K562 (cell line): ENCODE measurements around the gene C10orf95. TPM values are rescaled to one million over a fixed set of nuclear protein-coding genes. Genes with fewer than 3 reads are reported as not detected.

Source experiments
- ATAC-seq: fragments of 200-7000 bp; cut with Tn5 transposase; 3 replicates; pipeline ENCODE4 v1.9.1; 2020; ENCODE audit warnings: moderate library complexity
- BruUV-seq: library from RNA; stranded (reverse); fragments of 400-500 nt; replicated peaks from 2 replicates; lab custom pipeline; 2021; lab: Mats Ljungman, UMichigan
- CTCF ChIA-PET: fragments of 300-600 bp; formaldehyde crosslinking; extraction: SDS; loops from one replicate; lab custom pipeline; 2021; ENCODE audit warnings: low intra/inter-chr PET ratio; lab: Yijun Ruan, JAX
- POLR2A ChIA-PET: fragments of 300-600, 350-650 bp; sonication (Branson Sonifier 250); formaldehyde crosslinking; extraction: SDS; loops from one replicate; lab custom pipeline; 2021; ENCODE audit warnings: antibody characterized with exemption, inconsistent platforms; lab: Yijun Ruan, JAX
- DNase-seq, 4 experiments: peaks; one replicate each; pipeline versions ENCODE4 v3.0.0 to v3.0.0-alpha.2; 2011 to 2018; ENCODE audit warnings: low spot score in 3 of 4, mixed read lengths in 3 of 4; ENCODE audit errors: extremely low read depth in 1 of 4
- FAIRE-seq: peaks from 2 replicates; lab custom pipeline; 2011; peaks lifted over from hg19 to GRCh38; lab: Jason Lieb, UNC
- H2AFZ ChIP-seq: 2 replicates; pipeline ENCODE4 v1.6.0; 2011; ENCODE audit warnings: low read depth, low read length, control low read depth, inconsistent platforms
- H3K27ac ChIP-seq: fragments of 200-600 bp; 3 replicates; pipeline ENCODE4 v1.8.0; 2011; ENCODE audit warnings: low read depth, mild to moderate bottlenecking, control low read depth, inconsistent platforms, low read length, moderate library complexity, mixed read lengths; ENCODE audit errors: extremely low read depth
- H3K27me3 ChIP-seq, 2 experiments: fragments of 300-600 bp in 1 of 2; 2 replicates in 1 of 2; 3 replicates in 1 of 2; pipeline versions ENCODE4 v1.6.0 to v1.8.0; 2011; ENCODE audit warnings: inconsistent platforms in 2 of 2, low read length in 2 of 2, mild to moderate bottlenecking in 1 of 2, mixed read lengths in 1 of 2, moderate library complexity in 1 of 2; ENCODE audit not compliant: control insufficient read depth in 2 of 2, insufficient read depth in 2 of 2
- H3K36me3 ChIP-seq: fragments of 300-600 bp; 3 replicates; pipeline ENCODE4 v1.8.0; 2011; ENCODE audit warnings: mild to moderate bottlenecking, low read length, inconsistent platforms; ENCODE audit not compliant: control insufficient read depth, insufficient read depth
- H3K4me1 ChIP-seq, 2 experiments: fragments of 200-600 bp in 1 of 2; replicated peaks in 1 of 2; 2 replicates in 1 of 2; 3 replicates in 1 of 2; pipeline versions ENCODE4 v1.5.1 to v1.8.0; 2011; ENCODE audit warnings: inconsistent platforms in 2 of 2, low read length in 2 of 2, mild to moderate bottlenecking in 1 of 2, mixed read lengths in 1 of 2, moderate library complexity in 1 of 2; ENCODE audit not compliant: control insufficient read depth in 2 of 2, insufficient read depth in 2 of 2
- H3K4me2 ChIP-seq: 2 replicates; pipeline ENCODE4 v1.6.1; 2011; ENCODE audit warnings: low read length, control low read depth, inconsistent platforms, mixed read lengths; ENCODE audit not compliant: insufficient read depth
- H3K4me3 ChIP-seq: fragments of 200-600 bp; sonication (generic), shearing (Covaris generic); 2 replicates; pipeline ENCODE4 v1.5.1; 2016; ENCODE audit warnings: control low read depth, inconsistent platforms
- H3K79me2 ChIP-seq: fragments of 200-600 bp; 3 replicates; pipeline ENCODE4 v1.8.0; 2011; ENCODE audit warnings: low read length, inconsistent platforms; ENCODE audit not compliant: control insufficient read depth, insufficient read depth
- H3K9ac ChIP-seq, 2 experiments: 2 replicates each; pipeline versions ENCODE4 v1.6.0 to v1.6.1; 2011; ENCODE audit warnings: low read depth in 2 of 2, low read length in 2 of 2, control low read depth in 1 of 2, inconsistent platforms in 1 of 2, mild to moderate bottlenecking in 1 of 2, mixed read lengths in 1 of 2; ENCODE audit not compliant: insufficient read depth in 1 of 2
- H3K9me1 ChIP-seq: one replicate; pipeline ENCODE4 v1.6.0; 2011; ENCODE audit warnings: inconsistent platforms, mild to moderate bottlenecking, low read length, moderate library complexity; ENCODE audit not compliant: control insufficient read depth, insufficient read depth
- H3K9me3 ChIP-seq: replicated peaks from 2 replicates; pipeline ENCODE4 v1.5.1; 2011; ENCODE audit warnings: low read depth, low read length, inconsistent platforms; ENCODE audit not compliant: control insufficient read depth, insufficient read depth
- H4K20me1 ChIP-seq: replicated peaks from 2 replicates; pipeline ENCODE4 v1.6.1; 2011; ENCODE audit warnings: low read length, inconsistent platforms, mixed read lengths; ENCODE audit not compliant: control insufficient read depth, insufficient read depth
- CBX5 ChIP-seq: IDR thresholded peaks from 2 replicates; pipeline ENCODE4 v1.6.1; 2014; ENCODE audit warnings: low read depth, borderline replicate concordance
- EP400 ChIP-seq: fragments of 450-650 bp; IDR thresholded peaks from 2 replicates; pipeline ENCODE4 v1.6.1; 2017; ENCODE audit warnings: antibody characterized with exemption, mild to moderate bottlenecking, moderate library complexity
- NRF1 ChIP-seq, 2 experiments: fragments of 450-650 bp; IDR thresholded peaks in 1 of 2; conservative IDR thresholded peaks in 1 of 2; 2 replicates each; pipeline ENCODE4 v1.6.1; 2014; ENCODE audit warnings: mild to moderate bottlenecking in 2 of 2
- RCOR1 ChIP-seq, 2 experiments: IDR thresholded peaks; 2 replicates each; pipeline ENCODE4 v1.6.1; 2012; ENCODE audit warnings: low read depth in 2 of 2, low read length in 2 of 2, borderline replicate concordance in 1 of 2, improper control_type of control experiment in 1 of 2
- RFX1 ChIP-seq: fragments of 450-650 bp; IDR thresholded peaks from 2 replicates; pipeline ENCODE4 v1.6.1; 2016; ENCODE audit warnings: mild to moderate bottlenecking, moderate library complexity
- YY1 ChIP-seq, 3 experiments: IDR thresholded peaks; 2 replicates each; pipeline ENCODE4 v1.6.1; 2011; ENCODE audit warnings: low read length in 2 of 3, mild to moderate bottlenecking in 2 of 3, moderate library complexity in 2 of 3, borderline replicate concordance in 1 of 3, control low read depth in 1 of 3, low read depth in 1 of 3; ENCODE audit not compliant: insufficient read depth in 3 of 3, insufficient replicate concordance in 2 of 3, control insufficient read depth in 1 of 3, insufficient read length in 1 of 3; ENCODE audit errors: extremely low read depth in 1 of 3
- ZZZ3 ChIP-seq: fragments of 450-650 bp; IDR thresholded peaks from 2 replicates; pipeline ENCODE4 v1.6.1; 2016; ENCODE audit warnings: antibody characterized with exemption, mild to moderate bottlenecking, moderate library complexity
- WGBS: fragments of 100-300 bp; shearing (Covaris generic); methylation state at CpG from one replicate; pipeline ENCODE4 v1.1.6; 2016; ENCODE audit warnings: low coverage, mixed read lengths; ENCODE audit not compliant: insufficient coverage; ENCODE audit errors: missing lambda C conversion rate; 5-methylcytosine and 5-hydroxymethylcytosine counted together
- in situ Hi-C: fragments of 300-500 bp; cut with MboI; formaldehyde crosslinking; loops from 4 replicates; pipeline ENCODE4 v1.15.0; 2018; ENCODE audit warnings: inconsistent platforms, mixed read lengths
- intact Hi-C: fragments of 100-400 bp; cut with micrococcal nuclease; formaldehyde crosslinking; loops from 2 replicates; pipeline ENCODE4 v1.14.2; 2022
- polyA plus RNA-seq, 8 experiments: library from polyadenylated mRNA; depleted of rRNA in 4 of 8; stranded (reverse) in 5 of 8; unstranded in 3 of 8; fragments of >200 nt; fragmentation: Nextera tagmentation in 2 of 8; fragmentation: Illumina TruSeq in 1 of 8; extraction: Ambion mirVana in 2 of 8; extraction: Trizol in 1 of 8; gene quantifications; 2 replicates each; pipeline versions ENCODE4 v1.2.1 to v1.2.3, GENCODE V29; 2011 to 2014; ENCODE audit warnings: inconsistent platforms in 1 of 8, missing spikeins in 1 of 8
- total RNA-seq, 7 experiments: library from RNA; depleted of rRNA in 6 of 7; stranded (reverse); fragments of >200 nt in 6 of 7; fragmentation: Illumina TruSeq in 2 of 7; extraction: Trizol in 2 of 7; gene quantifications; 2 replicates each; pipeline versions ENCODE4 v1.2.1 to v1.2.3, GENCODE V29; 2011 to 2021; ENCODE audit warnings: low replicate concordance in 1 of 7
- TF ChIP-seq, protein P1 (sequence below): sonication (generic); formaldehyde crosslinking; IDR thresholded peaks from 2 replicates; pipeline ENCODE4 v1.8.1; 2023; ENCODE audit warnings: mild to moderate bottlenecking, missing genetic modification reagents

Gene C10orf95
- total and polyA plus RNA-seq, 9 of the 15 experiments (the other 6 are each of a cell fraction or from before 2014, with no cell fraction given) = 0.03 to 0.41 (median 0.17) TPM; not detected in 1

DNA sequence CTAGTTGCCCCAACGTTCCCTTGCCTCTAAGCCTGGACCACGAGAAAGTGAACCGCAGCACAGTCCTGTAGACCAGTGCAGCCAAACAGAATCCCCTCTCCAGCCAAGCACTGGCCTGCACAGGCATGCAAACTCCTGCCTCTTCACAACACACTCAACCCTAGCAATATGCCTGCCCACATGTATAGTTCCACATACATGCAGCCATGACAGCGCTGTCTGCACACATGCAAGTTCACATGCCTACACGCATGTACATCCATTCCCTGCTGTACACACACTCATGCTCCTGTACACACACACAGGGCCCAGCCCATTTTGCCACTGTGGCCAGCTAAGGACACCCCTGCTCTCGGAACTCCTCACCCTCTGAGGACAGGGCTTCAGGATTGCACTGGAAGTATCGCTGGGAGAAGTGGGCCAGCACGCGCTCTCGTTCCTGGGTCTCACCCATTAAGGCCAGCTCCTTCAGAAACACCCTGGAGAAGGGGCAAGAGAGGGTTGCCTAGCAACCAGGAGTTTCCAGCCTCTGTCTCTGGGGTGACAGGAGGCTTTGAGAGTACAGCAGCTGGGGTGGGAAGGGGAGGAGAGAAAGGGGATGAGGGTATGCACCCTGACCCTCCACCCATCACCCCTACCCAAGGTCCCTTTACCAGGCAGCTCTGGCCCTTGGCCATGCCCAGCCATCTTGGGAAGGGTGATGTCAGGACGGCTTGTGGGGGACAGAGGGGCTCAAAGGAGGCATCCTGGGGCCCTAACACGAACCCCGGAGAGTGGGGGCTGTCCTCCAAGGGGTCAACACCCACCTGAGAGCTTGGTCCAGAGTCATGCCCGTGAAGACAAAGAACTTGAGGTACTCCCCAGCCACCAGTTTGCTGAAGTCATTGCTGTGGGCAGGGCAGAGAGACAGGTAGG is 39.7 kb downstream of the C10orf95 start:
- in situ Hi-C loops (no loop called here), intact Hi-C loops (no loop called here)
- Histone ChIP-seq H3K27ac (no peak overlapping the region), H3K27me3 (peaks cover 10 to 49% of the 10 kb centered on the region in 2 experiments; a peak in 3 of 5 replicates), H3K4me3 (no peak overlapping the region), H4K20me1 (no peaks in the 10 kb centered on the region), H3K9ac (no peak overlapping the region), H3K9me1 (no peaks in the 10 kb centered on the region), H3K9me3 (no peaks in the 10 kb centered on the region), H3K4me2 (no peak overlapping the region), H3K36me3 (no peaks in the 10 kb centered on the region), H3K79me2 (no peaks in the 10 kb centered on the region), H3K4me1 (peaks cover 0 to 34% of the 10 kb centered on the region in 2 experiments; a peak in 3 of 5 replicates), H2AFZ (no peak overlapping the region)
- ChIA-PET CTCF (no interaction called here), POLR2A (interaction anchor here (0.6 to 1.4 kb wide), 2 partner anchors 11 to 254 kb away, joined by 3 read pairs; no protein-coding TSS in a partner anchor)
- TF ChIP-seq RFX1 (peak; percentile 79), CBX5 (no peak)
- WGBS = 16% methylated on average over 14 of the region's 14 CpGs
- ATAC-seq (no peak), FAIRE-seq (no peak), DNase-seq (no peak)
- no TSS peak for BruUV-seq

DNA sequence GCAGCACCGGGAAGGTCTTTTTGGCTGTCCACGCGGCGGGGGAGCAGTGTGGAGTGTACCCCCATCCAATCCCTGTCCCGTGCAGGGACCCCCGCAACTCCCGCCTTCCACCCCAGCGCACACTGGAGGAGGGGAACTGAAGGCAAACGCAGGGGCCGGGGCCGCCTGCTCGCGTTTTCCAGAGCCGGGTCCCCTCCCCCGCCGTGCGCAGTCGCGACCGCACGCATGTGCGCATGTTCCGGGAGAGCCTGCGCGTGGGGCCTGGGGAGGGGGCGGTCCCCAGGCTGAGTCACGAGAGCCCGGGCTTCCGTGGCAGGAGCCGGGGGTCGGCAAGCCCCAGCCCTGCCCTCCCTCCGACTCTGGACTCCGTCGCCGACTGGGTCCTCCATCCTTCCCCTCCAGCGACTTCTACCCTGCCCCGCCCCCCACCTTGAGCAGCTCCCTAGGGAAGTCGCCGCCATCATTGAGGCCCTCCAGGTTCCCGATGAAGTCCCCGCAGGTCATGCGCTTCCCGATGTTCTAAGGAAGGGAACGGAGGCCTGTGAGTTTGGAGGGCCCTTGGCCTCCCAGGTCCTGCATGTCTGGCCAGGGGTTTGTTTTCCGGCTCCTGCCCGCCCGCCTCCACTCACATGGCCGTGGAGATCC is 40.8 kb downstream of the C10orf95 start:
- Histone ChIP-seq H3K9me3 (no peaks in the 10 kb centered on the region), H3K27me3 (peaks cover 10 to 49% of the 10 kb centered on the region in 2 experiments; a peak in 3 of 5 replicates), H3K79me2 (no peaks in the 10 kb centered on the region), H3K36me3 (no peaks in the 10 kb centered on the region), H3K4me1 (peaks cover 0 to 31% of the 10 kb centered on the region in 2 experiments; a peak in 3 of 5 replicates), H2AFZ (no peak overlapping the region), H3K4me2 (no peak overlapping the region), H3K9me1 (no peaks in the 10 kb centered on the region), H4K20me1 (no peaks in the 10 kb centered on the region), H3K4me3 (no peak overlapping the region), H3K9ac (no peak overlapping the region), H3K27ac (no peak overlapping the region)
- ATAC-seq = no peak
- ChIA-PET POLR2A (interaction anchor here (1.0 kb wide), 1 partner anchor 11 kb away, joined by 3 read pairs; no protein-coding TSS in a partner anchor), CTCF (interaction anchor here (0.6 kb wide), 1 partner anchor 14 kb away, joined by 4 read pairs; no protein-coding TSS in a partner anchor)
- no TSS peak for BruUV-seq
- intact Hi-C loops (no loop called here), in situ Hi-C loops (no loop called here)
- DNase-seq = peak in 1 of 4 experiments; percentile 19
- no peak for FAIRE-seq
- WGBS = 72% methylated on average over 6 of the region's 48 CpGs
- TF ChIP-seq EP400 (no peak), YY1 (IDR thresholded peaks at IDR 0.05; ENCODE audit: borderline replicate concordance in 1 of 3, control insufficient read depth in 1 of 3, extremely low read depth in 1 of 3, insufficient read depth in 3 of 3, insufficient read length in 1 of 3, insufficient replicate concordance in 2 of 3, low read depth in 1 of 3, low read length in 2 of 3) (no peak), RCOR1 (IDR thresholded peaks at IDR 0.05; ENCODE audit: borderline replicate concordance in 1 of 2, low read depth in 2 of 2, low read length in 2 of 2) (no peak), NRF1 (conservative IDR thresholded peaks at IDR 0.05 in 1 of 2, IDR thresholded peaks at IDR 0.05 in 1 of 2) (peak in 1 of 2 experiments; percentile 46; a peak in 3 of 4 replicates), ZZZ3 (no peak)
- TF ChIP-seq, protein P1, sequence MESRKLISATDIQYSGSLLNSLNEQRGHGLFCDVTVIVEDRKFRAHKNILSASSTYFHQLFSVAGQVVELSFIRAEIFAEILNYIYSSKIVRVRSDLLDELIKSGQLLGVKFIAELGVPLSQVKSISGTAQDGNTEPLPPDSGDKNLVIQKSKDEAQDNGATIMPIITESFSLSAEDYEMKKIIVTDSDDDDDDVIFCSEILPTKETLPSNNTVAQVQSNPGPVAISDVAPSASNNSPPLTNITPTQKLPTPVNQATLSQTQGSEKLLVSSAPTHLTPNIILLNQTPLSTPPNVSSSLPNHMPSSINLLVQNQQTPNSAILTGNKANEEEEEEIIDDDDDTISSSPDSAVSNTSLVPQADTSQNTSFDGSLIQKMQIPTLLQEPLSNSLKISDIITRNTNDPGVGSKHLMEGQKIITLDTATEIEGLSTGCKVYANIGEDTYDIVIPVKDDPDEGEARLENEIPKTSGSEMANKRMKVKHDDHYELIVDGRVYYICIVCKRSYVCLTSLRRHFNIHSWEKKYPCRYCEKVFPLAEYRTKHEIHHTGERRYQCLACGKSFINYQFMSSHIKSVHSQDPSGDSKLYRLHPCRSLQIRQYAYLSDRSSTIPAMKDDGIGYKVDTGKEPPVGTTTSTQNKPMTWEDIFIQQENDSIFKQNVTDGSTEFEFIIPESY (CRISPR knock-in tag) = peak; percentile 63
